GM12873 (cell line): ENCODE data around the gene AGBL3.

Experiments
- CTCF ChIP-seq: IDR thresholded peaks from 2 replicates; pipeline ENCODE4 v1.5.1; 2012; ENCODE audit warnings: low read depth, mild to moderate bottlenecking, moderate library complexity, low read length, control low read depth; ENCODE audit not compliant: insufficient read depth; ENCODE audit errors: missing control alignments

AGBL3 gene

GRCh38 chr7:135035252-135035651 is 48.9 kb downstream of the AGBL3 start:
- no peak for TF ChIP-seq CTCF

GRCh38 chr7:135074096-135074495 is 87.8 kb downstream of the AGBL3 start:
- no peak for TF ChIP-seq CTCF

GRCh38 chr7:135074531-135074930 is 88.2 kb downstream of the AGBL3 start:
- no peak for TF ChIP-seq CTCF

DNA sequence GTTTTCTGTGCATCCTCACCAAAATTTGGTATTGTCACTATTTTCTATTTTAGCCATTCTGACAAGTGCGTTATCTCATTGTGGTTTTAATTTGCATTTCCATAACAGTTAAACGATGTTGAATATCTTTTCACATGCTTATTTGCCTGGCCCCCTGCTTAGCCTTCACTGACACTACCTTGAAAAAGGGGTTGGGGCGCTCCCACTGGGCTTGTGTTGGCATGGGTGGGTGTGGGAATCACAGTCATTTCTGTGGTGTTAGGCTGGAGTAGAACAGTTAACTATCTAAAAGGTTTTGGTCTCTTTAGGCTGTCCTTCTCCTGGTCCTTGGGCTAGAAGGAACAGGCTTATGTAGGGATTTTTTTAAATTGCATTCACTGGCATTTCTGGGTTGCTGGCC is 89.4 kb downstream of the AGBL3 start:
- no peak for TF ChIP-seq CTCF

DNA sequence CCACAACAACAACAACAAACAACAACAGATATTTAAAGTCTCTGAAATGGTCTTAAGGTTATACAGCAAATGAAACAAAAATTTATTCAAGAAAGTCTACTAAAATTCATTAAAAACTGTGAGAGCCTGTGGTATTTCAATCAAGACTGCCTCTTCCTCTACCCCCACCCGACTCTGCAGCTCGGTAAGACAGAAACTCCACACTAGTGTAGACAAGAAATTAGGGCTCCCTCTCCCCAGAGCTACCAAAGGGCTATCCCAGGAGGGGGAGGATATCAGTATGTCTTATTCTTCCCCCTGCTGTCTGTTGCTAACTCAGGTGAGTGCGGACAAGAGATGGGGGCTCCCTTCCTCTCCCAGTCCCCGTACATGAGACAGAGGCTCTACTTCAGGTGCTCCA is 90.6 kb downstream of the AGBL3 start:
- TF ChIP-seq CTCF, result no peak

DNA sequence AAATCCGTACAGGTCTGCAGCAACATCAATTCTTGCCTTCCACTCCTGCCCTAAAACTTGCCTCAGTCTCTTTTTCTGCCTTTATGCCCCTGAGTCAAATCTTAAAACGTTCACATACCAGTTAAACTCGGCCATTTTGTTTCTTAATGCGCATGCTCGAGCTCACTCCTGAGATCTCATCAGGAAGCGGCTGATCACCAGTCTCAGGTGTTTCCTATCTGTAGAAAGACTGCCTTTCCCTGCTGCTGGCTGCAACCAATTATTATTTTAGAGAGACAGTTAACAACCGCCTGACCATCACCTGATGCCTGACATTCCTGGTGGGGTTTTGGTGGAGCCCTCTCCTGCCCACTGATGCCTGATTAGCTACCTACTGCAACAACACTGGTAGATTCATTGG is 91.3 kb downstream of the AGBL3 start:
- TF ChIP-seq CTCF, result no peak

- TF ChIP-seq CTCF, result no peak
Observed at GRCh38 chr7:135078051-135078450, 91.7 kb downstream of the AGBL3 start.
